Activated naive CD8-positive, alpha-beta T cell treated with anti-CD3 and anti-CD28 coated beads for 36 hours (primary cell): ENCODE results near the gene SPX. TPM values are rescaled to one million over a fixed set of nuclear protein-coding genes. Genes with fewer than 3 reads are reported as not detected.

Experiments used
- DNase-seq: peaks from one replicate; pipeline ENCODE4 v3.0.0; 2021
- H3K27ac Mint-ChIP-seq: one replicate; pipeline ENCODE4 v1.8.0; 2022; ENCODE audit warnings: mild to moderate bottlenecking, moderate library complexity, mixed read lengths
- H3K27me3 Mint-ChIP-seq: one replicate; pipeline ENCODE4 v1.8.0; 2022; ENCODE audit warnings: mild to moderate bottlenecking, mixed read lengths
- H3K36me3 Mint-ChIP-seq: one replicate; pipeline ENCODE4 v1.8.0; 2021; ENCODE audit warnings: mild to moderate bottlenecking, mixed read lengths
- H3K4me1 Mint-ChIP-seq: one replicate; pipeline ENCODE4 v1.8.0; 2021; ENCODE audit warnings: mixed read lengths
- H3K4me3 Mint-ChIP-seq: one replicate; pipeline ENCODE4 v1.8.0; 2022; ENCODE audit warnings: mild to moderate bottlenecking, moderate library complexity, mixed read lengths
- H3K9me3 Mint-ChIP-seq: one replicate; pipeline ENCODE4 v1.8.0; 2022; ENCODE audit warnings: mixed read lengths
- total RNA-seq, 2 experiments: library from RNA; stranded (reverse); gene quantifications; one replicate each; pipeline ENCODE4 v1.2.3, GENCODE V29; 2021

The SPX gene
- total RNA-seq, 2 experiments from 2014 or later, result 0.31 to 0.42 TPM

- Mint-ChIP-seq H3K4me1 (peaks cover 1% of the 10 kb centered on the region), H3K27ac (no peak overlapping the region)
- DNase-seq, result no peak
Measured at GRCh38 chr12:21521541-21521940, 4.6 kb upstream of the SPX start.

DNA sequence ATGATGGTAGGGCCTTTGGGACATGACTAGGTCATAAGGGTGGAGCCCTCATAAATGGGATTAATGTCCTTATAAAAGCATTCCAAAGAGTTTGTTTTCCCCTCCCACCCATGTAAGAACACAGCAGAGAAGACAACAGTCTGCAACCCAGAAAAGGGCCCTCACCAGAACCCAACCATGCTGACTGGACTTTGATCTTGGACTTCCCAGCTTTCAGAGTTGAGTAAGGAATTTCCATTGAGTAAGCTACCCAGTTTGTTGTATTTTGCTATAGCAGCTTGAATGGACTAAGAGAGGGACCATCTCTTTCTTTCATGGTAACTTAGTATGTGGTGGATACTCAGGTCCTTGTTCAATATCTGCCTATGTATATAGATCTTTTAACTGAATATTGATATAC, 2.9 kb upstream of the SPX start:
- peaks cover 12% of the 10 kb centered on the region for H3K36me3 Mint-ChIP-seq
- peaks cover 5% of the 10 kb centered on the region for H3K9me3 Mint-ChIP-seq
- H3K4me3 Mint-ChIP-seq, result no peak overlapping the region
- H3K27ac Mint-ChIP-seq, result no peak overlapping the region
- peaks cover 5% of the 10 kb centered on the region for H3K27me3 Mint-ChIP-seq
- peaks cover 4% of the 10 kb centered on the region for H3K4me1 Mint-ChIP-seq
- DNase-seq, result no peak

More at GRCh38 chr12:21521541-21521940, 4.6 kb upstream of the SPX start:
- peaks cover 5% of the 10 kb centered on the region for H3K9me3 Mint-ChIP-seq
- H3K27me3 Mint-ChIP-seq, result no peaks in the 10 kb centered on the region
- H3K4me3 Mint-ChIP-seq, result no peak overlapping the region
- H3K36me3 Mint-ChIP-seq, result peaks cover 12% of the 10 kb centered on the region

GRCh38 chr12:21526721-21527345, 737 bp downstream of the SPX start:
- Mint-ChIP-seq H3K36me3 (no peaks in the 10 kb centered on the region), H3K27ac (no peak overlapping the region), H3K27me3 (peaks cover 33% of the 10 kb centered on the region), H3K4me1 (peaks cover 4% of the 10 kb centered on the region), H3K4me3 (peak overlapping the region; percentile 72), H3K9me3 (peaks cover 5% of the 10 kb centered on the region)
- no peak for DNase-seq

DNA sequence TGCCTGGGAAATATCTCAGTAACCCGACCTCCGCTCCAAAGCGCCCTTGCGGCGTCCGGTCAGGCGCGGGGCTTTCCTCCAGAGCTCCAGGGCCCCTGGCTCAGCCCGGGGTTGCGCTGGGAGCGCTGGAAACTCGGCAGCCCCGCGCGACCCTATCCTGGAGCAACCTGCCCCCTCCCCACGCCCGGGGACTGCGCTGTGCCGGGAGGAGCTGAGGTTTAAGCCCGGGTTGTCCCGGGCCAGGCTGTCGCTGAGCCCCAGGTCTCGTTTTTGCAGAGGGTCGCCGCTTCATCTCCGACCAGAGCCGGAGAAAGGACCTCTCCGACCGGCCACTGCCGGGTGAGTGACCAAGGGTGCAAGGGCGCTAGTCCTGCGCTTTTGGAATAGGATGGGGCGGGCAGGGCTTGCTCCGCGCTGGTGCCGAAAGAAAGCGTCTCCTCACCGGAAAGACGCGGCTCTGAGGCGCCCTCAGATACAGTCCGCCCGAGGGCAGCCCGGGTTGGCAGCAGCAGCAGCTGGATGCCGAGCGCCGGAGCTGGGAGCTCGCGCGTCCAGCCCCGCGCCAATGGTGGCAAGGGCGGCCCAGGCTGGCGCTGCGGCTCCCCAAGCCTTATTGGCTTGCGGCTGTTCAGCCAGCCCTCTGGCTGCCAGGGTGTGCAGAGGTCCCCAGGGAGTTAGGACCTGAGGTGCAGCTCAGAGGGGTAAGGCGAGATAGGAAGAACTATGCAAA, 1.5 kb downstream of the SPX start:
- Mint-ChIP-seq H3K4me1 (peaks cover 4% of the 10 kb centered on the region), H3K36me3 (no peaks in the 10 kb centered on the region), H3K4me3 (peak overlapping the region; percentile 71), H3K27ac (no peak overlapping the region), H3K9me3 (peaks cover 5% of the 10 kb centered on the region), H3K27me3 (peaks cover 34% of the 10 kb centered on the region)
- peak; percentile 76 for DNase-seq

GRCh38 chr12:21528953-21529352, 2.9 kb downstream of the SPX start:
- Mint-ChIP-seq H3K4me3 (no peak overlapping the region), H3K27ac (no peak overlapping the region), H3K27me3 (peaks cover 34% of the 10 kb centered on the region), H3K9me3 (peaks cover 3% of the 10 kb centered on the region), H3K4me1 (peaks cover 2% of the 10 kb centered on the region), H3K36me3 (no peaks in the 10 kb centered on the region)
- no peak for DNase-seq

DNA sequence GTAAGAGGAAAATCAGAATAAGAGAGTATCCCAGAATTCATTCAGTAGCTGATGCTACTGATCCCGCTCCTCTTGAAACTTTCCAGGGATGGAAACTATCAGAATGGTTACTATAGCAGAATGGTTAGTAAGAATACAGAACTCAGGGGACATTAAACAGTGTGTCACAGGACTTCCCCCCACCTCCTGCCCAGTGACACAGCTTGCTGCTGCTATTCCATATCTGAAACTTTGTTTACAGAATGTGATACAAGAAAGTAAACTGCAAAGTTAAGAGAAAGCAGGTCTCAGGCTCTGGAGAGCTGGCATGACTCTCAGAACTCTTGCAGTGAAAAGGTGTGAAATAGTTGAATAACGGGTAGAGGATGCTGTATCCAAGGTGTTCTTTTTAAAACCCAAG, 3.4 kb downstream of the SPX start:
- H3K4me1 Mint-ChIP-seq, result peaks cover 2% of the 10 kb centered on the region
- H3K9me3 Mint-ChIP-seq, result no peaks in the 10 kb centered on the region
- H3K4me3 Mint-ChIP-seq, result no peak overlapping the region
- H3K27me3 Mint-ChIP-seq, result peaks cover 37% of the 10 kb centered on the region
- no peak for DNase-seq
- H3K36me3 Mint-ChIP-seq, result no peaks in the 10 kb centered on the region
- no peak overlapping the region for H3K27ac Mint-ChIP-seq

GRCh38 chr12:21538061-21538653, 12.1 kb downstream of the SPX start:
- Mint-ChIP-seq H3K4me1 (no peaks in the 10 kb centered on the region), H3K36me3 (no peaks in the 10 kb centered on the region), H3K4me3 (no peak overlapping the region), H3K27me3 (peaks cover 6% of the 10 kb centered on the region), H3K9me3 (no peaks in the 10 kb centered on the region), H3K27ac (no peak overlapping the region)
- DNase-seq, result no peak

GRCh38 chr12:21539797-21540196, 13.7 kb downstream of the SPX start:
- DNase-seq, result no peak
- Mint-ChIP-seq H3K4me3 (no peak overlapping the region), H3K9me3 (no peaks in the 10 kb centered on the region), H3K27ac (no peak overlapping the region), H3K27me3 (peaks cover under 1% of the 10 kb centered on the region), H3K36me3 (no peaks in the 10 kb centered on the region), H3K4me1 (no peaks in the 10 kb centered on the region)

DNA sequence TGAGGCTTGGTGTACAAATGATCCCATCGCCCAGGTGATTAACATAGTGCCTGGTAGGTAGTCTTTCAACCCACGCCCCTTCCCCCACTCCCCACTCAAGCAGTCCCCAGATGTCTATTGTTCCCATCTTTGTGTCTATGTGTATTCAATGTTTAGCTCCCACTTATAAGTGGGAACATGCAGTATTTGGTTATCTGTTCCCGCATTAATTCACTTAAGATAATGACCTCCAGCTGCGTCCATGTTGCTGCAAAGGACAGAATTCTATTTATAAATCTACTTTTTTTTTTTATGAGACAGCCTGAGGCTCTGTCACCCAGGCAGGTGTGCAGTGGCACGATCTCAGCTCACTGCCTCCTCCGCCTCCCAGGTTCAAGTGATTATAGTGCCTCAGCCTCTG, 15.7 kb downstream of the SPX start:
- no peaks in the 10 kb centered on the region for H3K27me3 Mint-ChIP-seq
- H3K9me3 Mint-ChIP-seq, result no peaks in the 10 kb centered on the region
- DNase-seq, result no peak
- no peaks in the 10 kb centered on the region for H3K4me1 Mint-ChIP-seq
- no peak overlapping the region for H3K4me3 Mint-ChIP-seq
- no peaks in the 10 kb centered on the region for H3K36me3 Mint-ChIP-seq
- no peak overlapping the region for H3K27ac Mint-ChIP-seq

DNA sequence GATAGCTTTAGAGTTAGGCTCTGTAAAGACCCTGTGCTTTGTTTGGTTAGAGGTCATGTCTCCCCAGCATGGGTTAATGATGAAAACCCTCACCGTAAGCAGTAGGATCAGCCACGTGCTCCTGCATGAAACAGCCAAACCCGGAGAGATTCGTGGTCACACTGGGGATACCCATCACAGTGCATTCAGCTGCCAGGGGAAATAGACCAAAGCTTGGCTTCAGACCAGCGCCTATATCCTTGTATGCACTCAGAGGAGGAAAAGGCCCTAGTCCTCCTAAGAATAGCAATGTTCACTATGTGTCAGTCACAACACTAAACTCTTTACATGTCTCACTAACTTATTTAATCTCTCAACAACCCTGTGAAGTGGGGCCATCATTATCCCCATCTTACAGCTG, 16.3 kb downstream of the SPX start:
- Mint-ChIP-seq H3K27me3 (no peaks in the 10 kb centered on the region), H3K27ac (no peak overlapping the region), H3K4me3 (no peak overlapping the region), H3K4me1 (peaks cover 2% of the 10 kb centered on the region), H3K9me3 (no peaks in the 10 kb centered on the region), H3K36me3 (no peaks in the 10 kb centered on the region)
- DNase-seq, result no peak

DNA sequence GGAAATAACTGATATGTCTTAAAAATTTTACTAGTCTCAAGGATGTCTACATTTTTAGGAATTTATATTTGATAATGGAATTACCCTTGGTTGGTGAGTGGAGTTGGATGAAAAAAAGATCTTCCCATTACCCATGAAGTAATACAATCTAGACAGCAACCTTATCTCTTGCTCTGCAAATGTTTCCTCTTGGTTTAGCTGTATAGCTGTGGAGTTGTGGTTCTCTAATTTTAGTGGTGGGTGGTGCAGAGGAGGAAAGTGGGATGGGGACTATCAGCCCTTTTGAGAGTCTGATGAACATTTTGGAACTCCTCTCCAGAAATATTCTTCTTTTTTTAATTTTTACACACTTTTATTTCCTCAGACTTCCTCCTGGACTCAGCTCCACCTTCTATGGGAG, 17.1 kb downstream of the SPX start:
- Mint-ChIP-seq H3K4me1 (peaks cover 7% of the 10 kb centered on the region), H3K36me3 (no peaks in the 10 kb centered on the region), H3K9me3 (no peaks in the 10 kb centered on the region), H3K27me3 (no peaks in the 10 kb centered on the region), H3K4me3 (no peak overlapping the region), H3K27ac (no peak overlapping the region)
- no peak for DNase-seq

- Mint-ChIP-seq H3K4me3 (no peak overlapping the region), H3K27me3 (no peaks in the 10 kb centered on the region), H3K4me1 (peaks cover 10% of the 10 kb centered on the region), H3K36me3 (no peaks in the 10 kb centered on the region), H3K9me3 (no peaks in the 10 kb centered on the region), H3K27ac (no peak overlapping the region)
- no peak for DNase-seq
Measured at GRCh38 chr12:21545557-21545956, 19.5 kb downstream of the SPX start.

GRCh38 chr12:21546716-21547115, 20.6 kb downstream of the SPX start:
- Mint-ChIP-seq H3K27me3 (no peaks in the 10 kb centered on the region), H3K4me1 (peaks cover 10% of the 10 kb centered on the region), H3K36me3 (no peaks in the 10 kb centered on the region), H3K4me3 (no peak overlapping the region), H3K9me3 (no peaks in the 10 kb centered on the region), H3K27ac (no peak overlapping the region)
- DNase-seq, result no peak

DNA sequence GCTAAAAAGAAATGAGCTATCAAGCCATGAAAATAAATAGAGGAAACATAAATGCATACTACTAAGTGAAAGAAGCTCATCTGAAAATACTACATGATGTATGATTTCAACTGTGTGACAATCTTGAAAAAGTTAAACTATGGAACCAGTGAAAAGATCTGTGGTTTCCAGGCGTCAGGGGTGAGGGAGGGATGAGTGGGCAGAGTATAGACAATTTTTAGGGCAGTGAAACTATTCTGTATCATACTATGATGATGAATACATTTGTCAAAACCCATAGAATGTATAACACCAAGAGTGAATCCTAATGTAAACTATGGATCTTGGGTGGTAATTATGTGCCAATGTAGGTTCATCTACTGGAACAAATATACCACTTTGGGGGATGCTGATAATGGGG, 21.3 kb downstream of the SPX start:
- DNase-seq, result no peak

GRCh38 chr12:21551841-21552465, 25.9 kb downstream of the SPX start:
- H3K4me3 Mint-ChIP-seq, result no peak overlapping the region
- H3K4me1 Mint-ChIP-seq, result peaks cover 10% of the 10 kb centered on the region
- no peak overlapping the region for H3K27ac Mint-ChIP-seq
- H3K36me3 Mint-ChIP-seq, result peaks cover 1% of the 10 kb centered on the region
- H3K9me3 Mint-ChIP-seq, result no peaks in the 10 kb centered on the region
- H3K27me3 Mint-ChIP-seq, result no peaks in the 10 kb centered on the region
- DNase-seq, result no peak

More for the DNA sequence above, 21.3 kb downstream of the SPX start:
- Mint-ChIP-seq H3K9me3 (no peaks in the 10 kb centered on the region), H3K27ac (no peak overlapping the region), H3K27me3 (no peaks in the 10 kb centered on the region), H3K4me1 (peaks cover 10% of the 10 kb centered on the region), H3K36me3 (no peaks in the 10 kb centered on the region), H3K4me3 (no peak overlapping the region)
